Loucy (cell line): Measurements from ENCODE around the gene PODXL2.

Experiments
- EZH2phosphoT487 ChIP-seq: fragments of 200-600 bp; IDR thresholded peaks from 2 replicates; pipeline ENCODE4 v1.6.1; 2018; ENCODE audit warnings: antibody characterized with exemption, mild to moderate bottlenecking, moderate library complexity, borderline replicate concordance
- TF ChIP-seq, protein P1 (sequence below): fragments of 200-600 bp; sonication (generic); conservative IDR thresholded peaks from 2 replicates; pipeline ENCODE4 v1.5.1; 2014; ENCODE audit warnings: mild to moderate bottlenecking, antibody characterized with exemption, low read length

DNA sequence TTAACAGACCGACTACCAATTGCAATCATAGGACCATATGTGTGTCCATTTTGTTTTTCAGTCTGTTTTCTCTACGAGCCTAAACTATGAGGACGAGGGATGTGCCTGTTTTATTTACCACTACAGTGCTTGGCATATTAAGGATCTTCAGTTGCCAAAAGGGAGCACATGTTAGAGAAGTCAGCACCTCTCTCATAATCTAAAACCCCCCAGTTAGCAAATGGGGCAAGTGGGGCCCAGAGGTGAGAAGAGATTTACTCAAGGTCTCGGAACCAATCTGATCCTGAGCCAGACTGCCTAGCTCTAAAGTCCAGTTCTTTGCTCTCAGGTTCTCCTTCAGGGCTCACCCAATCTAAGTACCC, 578 bp upstream of the PODXL2 start:
- TF ChIP-seq, protein P1, sequence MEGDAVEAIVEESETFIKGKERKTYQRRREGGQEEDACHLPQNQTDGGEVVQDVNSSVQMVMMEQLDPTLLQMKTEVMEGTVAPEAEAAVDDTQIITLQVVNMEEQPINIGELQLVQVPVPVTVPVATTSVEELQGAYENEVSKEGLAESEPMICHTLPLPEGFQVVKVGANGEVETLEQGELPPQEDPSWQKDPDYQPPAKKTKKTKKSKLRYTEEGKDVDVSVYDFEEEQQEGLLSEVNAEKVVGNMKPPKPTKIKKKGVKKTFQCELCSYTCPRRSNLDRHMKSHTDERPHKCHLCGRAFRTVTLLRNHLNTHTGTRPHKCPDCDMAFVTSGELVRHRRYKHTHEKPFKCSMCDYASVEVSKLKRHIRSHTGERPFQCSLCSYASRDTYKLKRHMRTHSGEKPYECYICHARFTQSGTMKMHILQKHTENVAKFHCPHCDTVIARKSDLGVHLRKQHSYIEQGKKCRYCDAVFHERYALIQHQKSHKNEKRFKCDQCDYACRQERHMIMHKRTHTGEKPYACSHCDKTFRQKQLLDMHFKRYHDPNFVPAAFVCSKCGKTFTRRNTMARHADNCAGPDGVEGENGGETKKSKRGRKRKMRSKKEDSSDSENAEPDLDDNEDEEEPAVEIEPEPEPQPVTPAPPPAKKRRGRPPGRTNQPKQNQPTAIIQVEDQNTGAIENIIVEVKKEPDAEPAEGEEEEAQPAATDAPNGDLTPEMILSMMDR, result no peak
- TF ChIP-seq EZH2phosphoT487, result no peak
